GM20431 (cell line): ENCODE measurements around the gene CYP2C9.

Experiments used
- in situ Hi-C: fragments of 300-500 bp; cut with MseI, MboI; formaldehyde crosslinking; loops from one replicate; pipeline ENCODE4 v1.15.0; 2020; ENCODE audit warnings: low sequenced_read_pairs; ENCODE audit not compliant: unreplicated experiment

The CYP2C9 gene

GRCh38 chr10:95035332-95036295 lies 97.2 kb downstream of the CYP2C9 start:
- in situ Hi-C loops = no loop called here

- in situ Hi-C loops = no loop called here
Observed at GRCh38 chr10:95039281-95039680, 100.8 kb downstream of the CYP2C9 start.
